SK-N-MC (cell line): Measurements from ENCODE around the gene SOX6.

Source experiments
- EZH2 ChIP-seq: fragments of 200-600 bp; sonication (generic); IDR thresholded peaks from one replicate; pipeline ENCODE4 v1.6.1; 2017; ENCODE audit warnings: antibody characterized with exemption
- POLR2AphosphoS5 ChIP-seq: IDR thresholded peaks from 2 replicates; pipeline ENCODE4 v1.6.1; 2012; ENCODE audit warnings: mild to moderate bottlenecking, low read depth, low read length, borderline replicate concordance

DNA sequence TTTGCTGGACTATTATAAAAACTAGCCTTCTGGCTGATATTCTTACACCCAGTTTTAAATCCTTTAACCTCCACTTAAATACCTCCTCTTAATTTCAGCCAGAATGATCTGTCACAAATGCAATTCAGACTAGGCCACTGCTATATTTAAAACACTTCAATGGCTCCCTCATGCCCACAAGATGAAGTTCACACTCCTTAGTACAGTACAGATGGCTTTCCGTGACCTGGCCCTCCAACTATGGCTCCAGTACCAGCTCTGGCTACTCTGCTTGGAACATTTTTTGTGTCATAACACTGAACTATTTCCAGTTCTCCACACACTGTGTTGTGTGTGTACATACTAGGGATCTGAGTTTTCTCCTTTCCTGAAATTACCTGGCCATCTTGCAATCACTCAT is 353.4 kb downstream of the SOX6 start:
- TF ChIP-seq EZH2 (no peak), POLR2AphosphoS5 (no peak)
